GM18502 (cell line): ENCODE data around the gene SNX33.
A peak's percentile ranks its signal among the peaks of the same experiment; 100 is the strongest.
"Not testable (repeated sequence)": the region's sequence is repeated elsewhere in the genome, so short reads cannot be mapped to it uniquely, and the experiment has no call there.

ENCODE experiments used
- ATAC-seq: cut with Tn5 transposase; IDR thresholded peaks from one replicate; pipeline ENCODE4 v1.9.1; 2021; ENCODE audit warnings: mild to moderate bottlenecking; ENCODE audit not compliant: unreplicated experiment, poor library complexity

SNX33 gene, protein sequence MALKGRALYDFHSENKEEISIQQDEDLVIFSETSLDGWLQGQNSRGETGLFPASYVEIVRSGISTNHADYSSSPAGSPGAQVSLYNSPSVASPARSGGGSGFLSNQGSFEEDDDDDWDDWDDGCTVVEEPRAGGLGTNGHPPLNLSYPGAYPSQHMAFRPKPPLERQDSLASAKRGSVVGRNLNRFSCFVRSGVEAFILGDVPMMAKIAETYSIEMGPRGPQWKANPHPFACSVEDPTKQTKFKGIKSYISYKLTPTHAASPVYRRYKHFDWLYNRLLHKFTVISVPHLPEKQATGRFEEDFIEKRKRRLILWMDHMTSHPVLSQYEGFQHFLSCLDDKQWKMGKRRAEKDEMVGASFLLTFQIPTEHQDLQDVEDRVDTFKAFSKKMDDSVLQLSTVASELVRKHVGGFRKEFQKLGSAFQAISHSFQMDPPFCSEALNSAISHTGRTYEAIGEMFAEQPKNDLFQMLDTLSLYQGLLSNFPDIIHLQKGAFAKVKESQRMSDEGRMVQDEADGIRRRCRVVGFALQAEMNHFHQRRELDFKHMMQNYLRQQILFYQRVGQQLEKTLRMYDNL

DNA sequence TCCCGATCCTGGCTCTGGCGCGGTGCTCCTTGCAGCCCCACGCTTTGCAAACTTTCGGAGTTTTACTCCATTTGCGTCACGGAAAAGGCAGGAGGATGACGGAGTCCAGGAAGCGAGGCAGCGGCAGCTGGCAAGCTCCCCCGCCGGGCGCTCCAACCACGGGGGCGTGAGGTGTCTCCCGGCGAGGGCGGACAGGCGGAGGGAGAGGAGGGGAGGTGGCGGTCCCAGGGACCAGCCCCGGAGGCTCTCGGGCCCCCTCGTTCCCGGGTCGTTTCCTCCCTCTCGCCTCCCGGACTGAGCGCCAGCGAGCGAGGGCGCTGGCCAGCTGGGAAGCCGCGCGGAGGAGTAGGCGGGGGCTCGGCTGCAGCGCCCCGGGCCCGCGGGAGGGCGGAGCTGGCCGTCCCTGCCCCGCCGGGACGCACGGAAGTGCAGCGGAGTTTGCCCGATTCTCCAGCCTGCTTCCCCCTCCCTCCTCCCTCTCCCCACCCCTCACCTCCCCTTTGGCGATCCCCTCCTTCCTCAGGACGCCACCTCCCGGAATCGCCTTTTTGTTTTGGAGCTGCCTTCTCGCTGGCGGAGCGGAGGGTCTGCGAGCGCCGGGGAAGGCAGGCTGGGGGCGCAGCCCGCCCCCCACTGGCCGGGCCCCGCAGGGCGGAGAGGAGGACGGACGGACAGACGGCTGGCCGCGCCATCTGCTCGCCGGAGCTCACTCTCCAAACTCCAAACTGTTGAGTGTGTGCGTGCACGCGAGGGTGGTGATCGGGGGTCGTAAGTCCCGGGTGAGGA is at the start of gene SNX33:
Gene SNX33, plus strand, starts transcription at position 543 of the 786 bp plus-strand sequence. CDS start 1,191 bp downstream, outside the sequence.
- ATAC-seq = peak; percentile 59

DNA sequence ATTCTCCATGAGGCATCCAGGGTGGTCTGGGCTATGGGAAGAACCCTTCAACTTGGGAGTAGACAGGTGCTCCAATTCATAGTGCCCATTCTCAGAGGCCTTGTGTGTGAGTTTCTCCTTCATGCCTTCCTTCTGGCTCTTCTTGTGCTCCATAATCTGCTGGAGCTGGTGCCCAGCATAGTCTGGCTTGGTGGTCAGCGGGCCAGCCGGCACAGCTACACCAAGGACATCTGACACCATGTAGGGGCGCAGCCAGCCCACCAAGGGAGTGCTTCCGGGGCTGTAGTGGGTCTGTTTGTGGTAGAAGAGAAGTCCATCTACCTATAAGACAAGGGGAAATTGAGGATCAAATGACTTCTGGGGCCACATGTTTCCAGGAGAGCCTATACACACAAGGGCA is 49.4 kb upstream of the SNX33 start:
- ATAC-seq = no peak

DNA sequence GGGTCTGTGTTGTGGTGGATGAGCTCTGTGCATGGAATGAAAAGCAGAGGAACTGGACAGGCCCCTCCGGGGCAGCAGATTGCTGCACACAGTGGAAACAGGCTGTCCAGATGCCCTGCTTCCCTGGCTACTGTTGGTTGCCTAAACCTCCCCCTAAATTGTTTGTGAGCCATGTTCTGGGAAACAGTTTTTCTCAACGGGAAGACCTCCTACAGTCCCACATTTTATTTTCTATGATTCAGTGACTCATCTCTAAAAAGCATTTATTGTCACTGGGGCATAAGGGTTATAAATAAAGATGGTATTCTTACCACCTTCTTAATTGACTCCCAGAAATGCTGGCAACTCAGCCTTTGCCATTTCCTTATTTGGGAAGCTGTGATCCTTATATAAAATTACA is 48.3 kb upstream of the SNX33 start:
- no peak for ATAC-seq

DNA sequence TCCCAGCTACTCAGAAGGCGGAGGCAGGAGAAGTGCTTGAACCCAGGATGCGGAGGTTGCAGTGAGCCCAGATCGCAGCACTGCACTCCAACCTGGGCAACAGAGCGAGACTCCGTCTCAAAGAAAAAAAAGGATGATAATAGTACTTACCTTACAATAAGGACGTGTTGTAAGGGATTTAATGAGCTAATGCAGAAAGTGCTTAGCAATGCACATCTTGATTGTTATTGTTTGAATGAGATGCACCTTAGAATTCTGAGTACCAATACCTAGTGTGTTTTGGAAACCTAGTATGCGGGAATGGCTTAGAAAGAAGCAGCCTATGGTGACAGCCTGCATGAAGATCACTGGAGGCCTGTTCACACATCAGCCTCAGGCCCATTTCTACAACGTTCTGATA is 41.7 kb upstream of the SNX33 start:
- ATAC-seq = no peak

DNA sequence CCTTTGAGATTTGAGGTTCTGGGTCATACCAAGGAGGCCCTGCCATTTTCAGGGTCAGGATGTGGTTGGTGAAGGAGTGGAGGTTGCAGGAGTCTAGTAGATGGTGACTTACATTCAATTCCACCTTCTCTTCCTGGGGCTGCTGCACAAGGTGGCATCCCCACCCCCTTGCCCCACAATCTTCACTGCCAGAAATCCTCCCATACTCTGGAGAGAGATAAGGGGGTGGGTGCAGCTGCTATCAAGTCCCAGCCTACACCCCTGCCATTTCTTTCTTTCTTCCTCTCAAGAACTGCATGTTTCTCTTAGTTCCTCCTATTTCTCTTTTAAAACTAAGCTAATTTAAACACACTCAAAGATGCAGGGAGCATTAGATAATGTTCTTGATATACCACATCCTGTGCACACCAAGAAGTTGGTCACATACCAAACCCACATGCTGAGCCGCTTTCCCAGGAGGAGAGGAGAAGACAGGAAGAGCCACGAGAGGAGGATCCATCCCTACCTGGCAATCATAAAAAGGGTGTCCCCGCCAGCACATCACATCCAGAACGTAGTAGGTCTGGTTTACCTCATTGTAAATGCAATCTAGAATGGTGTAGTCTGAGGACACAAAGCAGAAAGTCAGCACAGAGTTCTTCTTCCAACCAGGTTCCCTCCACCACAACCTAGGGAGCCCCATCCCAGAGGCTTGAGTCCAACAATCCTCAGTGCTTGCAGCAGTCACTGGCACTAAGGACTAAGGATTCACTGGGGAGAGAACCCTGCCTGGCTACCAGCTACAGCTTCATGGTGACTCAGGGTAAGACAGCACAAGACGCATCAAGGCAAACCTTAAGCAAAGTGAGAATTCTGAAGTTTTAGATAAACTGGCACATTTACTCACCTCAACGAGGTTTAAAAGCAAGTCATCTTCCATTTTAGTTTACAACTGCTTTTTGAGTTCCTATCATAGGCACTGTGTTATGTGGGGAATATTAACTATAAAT is 40.7 kb upstream of the SNX33 start:
- ATAC-seq = no peak

DNA sequence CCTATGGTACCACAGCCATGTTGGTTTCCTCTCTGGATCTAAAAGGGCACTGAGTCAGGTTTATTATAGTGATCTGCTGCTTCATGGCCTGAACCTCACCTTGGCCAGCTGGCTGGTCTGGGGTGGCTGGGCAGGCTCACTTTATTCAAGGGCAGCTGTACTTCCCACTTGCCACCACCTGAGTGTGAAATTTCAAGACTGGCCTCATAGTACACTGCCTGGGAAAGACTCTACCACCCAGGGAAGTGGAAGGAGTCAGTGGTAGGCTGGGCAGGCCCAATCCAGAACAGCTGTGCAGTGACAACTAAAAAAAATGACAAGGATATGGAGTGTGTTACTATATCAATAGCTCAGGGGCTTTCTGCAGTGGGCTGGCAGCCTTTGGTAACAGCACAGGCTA is 30.9 kb upstream of the SNX33 start:
- ATAC-seq = no peak

DNA sequence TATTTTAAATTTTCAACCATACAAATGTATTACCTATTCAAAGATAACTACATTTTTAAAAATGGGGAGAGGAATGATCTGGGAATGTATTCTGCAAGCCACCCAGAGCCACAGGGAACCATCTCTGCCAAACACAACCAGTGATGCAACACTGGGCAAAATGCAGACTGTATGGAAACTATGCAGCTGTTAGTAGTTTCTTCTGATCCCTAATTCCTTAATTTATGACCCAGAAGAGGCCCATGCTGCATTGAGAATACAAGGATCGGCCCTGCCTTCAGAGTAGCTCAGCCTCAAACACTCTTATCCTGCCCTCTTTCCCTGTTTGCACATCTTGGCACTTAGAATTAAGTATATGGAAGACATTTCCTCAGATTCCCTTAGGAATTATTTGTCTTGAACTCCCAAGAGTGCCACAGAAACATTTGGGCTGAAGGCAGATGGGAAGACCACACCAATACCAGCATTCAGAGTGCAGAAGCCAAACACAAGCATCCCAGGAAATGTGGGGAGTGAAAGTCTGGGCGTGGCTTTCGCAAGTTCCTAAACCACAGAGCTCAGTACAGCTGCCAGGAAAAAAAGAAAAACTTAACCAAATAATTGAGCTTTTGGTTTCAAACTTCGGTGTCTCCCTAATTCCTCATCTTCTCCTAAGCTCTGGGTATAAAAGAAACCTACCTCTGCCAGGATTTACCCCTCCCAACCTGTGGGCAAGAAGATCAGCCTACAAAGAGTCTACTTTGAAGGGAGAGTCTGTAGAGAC is 27.5 kb upstream of the SNX33 start:
- ATAC-seq = no peak

DNA sequence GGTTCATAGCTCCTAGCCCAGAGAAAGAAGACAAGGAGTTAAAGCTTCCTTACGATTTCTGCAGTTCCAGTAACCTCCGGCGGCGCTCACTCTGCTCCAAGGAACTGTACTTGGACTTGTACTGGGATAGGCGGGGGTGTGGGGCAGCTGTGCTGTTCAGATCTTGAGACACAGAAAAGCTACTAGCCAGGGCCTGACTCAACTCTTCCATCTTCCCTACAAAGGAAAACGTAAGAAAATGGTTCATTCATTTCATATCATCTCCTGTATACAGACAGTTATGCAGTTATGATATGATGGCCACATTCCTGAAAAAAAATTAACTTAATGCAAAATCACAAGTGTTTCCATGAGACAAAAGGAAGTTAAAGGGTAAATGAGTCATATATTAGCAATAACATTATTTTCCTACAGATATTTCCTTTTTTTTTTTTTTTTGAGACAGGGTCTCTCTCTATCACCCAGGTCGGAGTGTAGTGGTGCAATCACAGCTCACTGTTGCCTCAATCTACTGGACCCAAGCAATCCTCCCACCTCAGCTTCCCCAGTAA is 26.8 kb upstream of the SNX33 start:
- ATAC-seq = no peak

DNA sequence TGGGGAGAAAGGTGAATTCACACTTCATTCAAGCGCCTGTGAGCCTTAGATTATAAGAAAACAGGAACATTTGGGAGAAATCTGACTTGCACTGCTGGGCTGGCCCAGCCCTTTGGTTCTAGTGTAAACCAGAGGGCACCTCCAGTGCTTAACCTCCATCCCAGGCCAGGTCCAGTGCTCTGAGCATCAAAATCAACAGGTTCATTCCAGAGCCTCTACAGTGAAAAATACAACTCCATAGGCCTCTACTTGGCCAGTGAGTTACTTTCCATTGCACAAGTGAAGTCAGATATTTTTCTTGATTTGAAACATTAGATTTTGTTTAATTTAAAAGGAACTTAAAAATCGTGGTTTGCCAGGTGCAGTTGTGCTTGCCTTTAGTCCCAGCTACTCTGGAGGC is 25.2 kb upstream of the SNX33 start:
- no peak for ATAC-seq

DNA sequence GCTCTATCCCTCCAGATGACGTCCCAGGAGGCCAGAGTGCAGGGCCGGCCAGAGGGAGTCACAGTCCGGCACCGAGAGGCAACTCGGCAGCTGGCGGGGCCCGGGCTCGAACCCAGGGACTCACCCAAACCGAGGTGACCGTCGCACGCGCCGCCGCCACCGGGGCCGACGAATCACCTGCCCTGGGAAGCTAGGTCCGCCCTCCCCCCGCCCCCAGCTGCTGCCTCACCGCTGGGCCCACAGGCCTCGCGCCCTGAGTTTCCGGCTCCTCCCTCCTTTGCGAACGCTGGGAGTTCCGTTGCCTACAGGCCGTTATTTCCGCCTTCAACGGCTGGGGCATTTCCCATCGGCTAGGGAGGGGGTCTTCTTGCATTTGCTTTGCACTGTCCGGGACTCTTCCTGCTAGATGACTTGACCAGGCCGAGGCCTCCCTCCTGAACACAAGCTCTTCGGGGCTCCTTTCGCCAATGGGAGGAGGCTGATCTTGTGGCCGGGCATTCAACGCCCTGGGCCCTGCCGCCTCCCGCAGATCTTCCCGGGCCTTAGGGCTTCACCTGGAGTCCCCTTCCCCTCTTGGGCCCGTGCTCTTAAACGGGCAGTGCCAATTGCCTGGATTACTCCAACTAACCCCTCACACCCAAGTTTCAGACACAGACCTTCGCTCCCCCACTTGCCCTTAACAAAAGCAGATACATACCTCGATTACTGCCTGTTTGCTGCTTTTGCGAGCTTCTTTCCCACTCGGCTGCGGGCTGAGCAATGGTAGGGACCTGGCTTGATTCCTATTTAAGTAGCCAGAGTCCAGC is 22.0 kb upstream of the SNX33 start, which contains the start of gene SNUPN:
Gene SNUPN, minus strand, starts transcription at position 184 of the 806 bp plus-strand sequence. CDS start 4,674 bp downstream, outside the sequence.
- ATAC-seq = peak; percentile 79

DNA sequence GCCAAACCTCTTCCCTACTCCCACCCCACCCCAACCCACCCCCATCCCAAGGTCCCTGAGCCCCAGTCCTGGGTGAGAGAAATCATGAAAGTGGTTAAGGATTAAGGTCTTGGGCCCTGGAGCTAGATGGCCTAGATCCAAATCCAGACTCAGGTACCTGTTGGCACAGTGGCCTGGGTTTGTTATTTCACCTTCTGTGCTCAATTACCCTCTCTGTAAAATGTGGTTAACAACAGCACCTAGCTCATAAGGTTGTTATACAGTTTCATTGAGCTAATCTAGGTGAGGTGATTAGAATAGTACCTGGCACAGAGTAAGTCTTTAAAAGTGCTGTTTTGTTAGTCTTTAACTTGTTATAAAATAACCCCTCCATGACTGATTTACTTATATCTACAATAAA is 15.8 kb upstream of the SNX33 start:
- ATAC-seq = no peak

DNA sequence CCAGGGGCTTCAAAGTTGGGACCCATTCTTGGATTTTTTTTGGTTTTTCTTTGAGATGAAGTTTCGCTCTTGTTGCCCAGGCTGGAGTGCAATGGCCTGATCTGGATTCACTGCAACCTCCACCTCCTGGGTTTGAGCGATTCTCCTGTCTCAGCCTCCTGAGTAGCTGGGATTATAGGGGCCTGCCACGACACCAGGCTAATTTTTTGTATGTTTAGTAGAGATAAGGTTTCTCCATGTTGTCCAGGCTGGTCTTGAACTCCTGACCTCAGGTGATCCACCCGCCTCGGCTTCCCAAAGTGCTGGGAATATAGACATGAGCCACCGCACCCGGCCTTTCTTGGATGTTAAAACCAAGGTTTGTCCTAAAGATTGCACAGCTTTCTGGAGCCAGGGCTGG is 13.8 kb upstream of the SNX33 start:
- ATAC-seq = not testable (repeated sequence)

DNA sequence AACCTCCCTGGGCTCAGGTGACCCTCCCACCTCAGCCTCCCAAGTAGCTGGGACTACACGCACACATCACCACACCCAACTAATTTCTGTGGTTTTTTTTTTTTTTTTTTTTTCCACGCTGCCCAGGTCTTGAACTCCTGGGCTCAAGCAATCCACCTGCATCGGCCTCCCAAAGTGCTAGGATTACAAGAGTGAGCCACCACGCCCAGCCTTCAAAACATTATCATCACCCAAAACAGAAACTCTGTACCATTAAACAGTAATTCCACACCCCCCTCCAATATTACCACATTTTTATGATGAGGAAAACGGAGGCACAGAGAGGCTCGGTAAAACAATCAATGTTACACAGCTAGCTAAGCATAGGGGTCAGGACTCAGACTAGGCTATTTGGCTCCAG is 11.7 kb upstream of the SNX33 start:
- no peak for ATAC-seq

DNA sequence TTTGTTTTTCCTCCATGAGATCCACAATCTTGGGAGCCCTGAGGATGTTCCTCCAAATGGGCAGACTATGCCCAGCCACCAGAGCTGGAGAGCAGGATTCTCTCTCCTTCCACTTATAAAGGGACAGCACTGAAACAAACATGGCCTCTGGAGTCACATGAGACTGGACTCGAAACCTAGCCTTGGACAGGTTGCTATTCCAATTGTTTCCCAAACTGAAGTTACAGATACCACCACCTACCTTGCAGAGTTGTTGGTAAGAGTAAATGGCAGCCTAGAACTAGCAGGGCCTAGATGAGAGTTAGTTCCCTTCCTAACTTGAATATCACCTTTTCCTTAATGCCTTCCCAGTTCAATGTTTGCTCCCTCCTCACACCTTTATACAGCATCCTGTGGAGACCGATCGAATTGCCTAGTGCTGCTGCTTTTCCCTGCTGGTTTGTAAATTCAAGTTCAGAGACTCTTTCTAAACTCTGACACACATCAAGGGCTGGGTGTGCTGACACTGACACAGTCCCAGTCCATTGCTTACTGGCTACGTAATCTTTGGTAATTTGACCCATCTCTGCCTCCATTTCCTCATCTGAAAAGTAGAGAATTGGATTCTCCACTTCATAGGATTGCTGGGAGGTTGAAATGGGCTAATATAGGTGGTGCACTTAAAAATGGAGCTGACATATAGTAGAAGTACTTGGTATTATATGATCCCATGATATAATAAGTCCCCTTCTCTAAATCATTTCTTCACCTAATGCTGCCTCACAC is 10.3 kb upstream of the SNX33 start:
- ATAC-seq = no peak

DNA sequence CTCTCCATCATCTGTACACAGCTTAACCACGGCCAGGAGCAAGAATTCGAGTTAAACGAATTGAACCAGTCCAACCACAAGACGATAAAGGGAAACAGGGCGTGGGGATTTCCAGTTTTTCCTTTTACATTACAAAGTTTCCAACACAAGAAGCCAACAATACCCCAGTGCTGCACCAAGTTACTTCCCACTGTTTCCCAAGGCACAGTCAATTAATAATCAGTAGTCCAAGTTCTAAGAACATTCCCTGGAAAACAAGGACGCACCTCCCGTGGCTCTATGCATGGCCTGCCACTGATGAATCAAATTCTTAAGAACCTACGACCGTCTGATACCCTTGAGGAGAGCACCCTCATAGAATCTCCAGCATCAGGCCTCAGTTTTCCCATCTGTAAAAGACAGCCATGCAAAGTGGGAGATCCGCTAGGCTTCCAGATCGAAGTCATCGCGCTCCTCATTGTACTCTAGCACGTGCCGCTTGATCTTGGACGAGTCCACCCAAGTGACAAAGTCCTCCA is 8.5 kb upstream of the SNX33 start:
- no peak for ATAC-seq

DNA sequence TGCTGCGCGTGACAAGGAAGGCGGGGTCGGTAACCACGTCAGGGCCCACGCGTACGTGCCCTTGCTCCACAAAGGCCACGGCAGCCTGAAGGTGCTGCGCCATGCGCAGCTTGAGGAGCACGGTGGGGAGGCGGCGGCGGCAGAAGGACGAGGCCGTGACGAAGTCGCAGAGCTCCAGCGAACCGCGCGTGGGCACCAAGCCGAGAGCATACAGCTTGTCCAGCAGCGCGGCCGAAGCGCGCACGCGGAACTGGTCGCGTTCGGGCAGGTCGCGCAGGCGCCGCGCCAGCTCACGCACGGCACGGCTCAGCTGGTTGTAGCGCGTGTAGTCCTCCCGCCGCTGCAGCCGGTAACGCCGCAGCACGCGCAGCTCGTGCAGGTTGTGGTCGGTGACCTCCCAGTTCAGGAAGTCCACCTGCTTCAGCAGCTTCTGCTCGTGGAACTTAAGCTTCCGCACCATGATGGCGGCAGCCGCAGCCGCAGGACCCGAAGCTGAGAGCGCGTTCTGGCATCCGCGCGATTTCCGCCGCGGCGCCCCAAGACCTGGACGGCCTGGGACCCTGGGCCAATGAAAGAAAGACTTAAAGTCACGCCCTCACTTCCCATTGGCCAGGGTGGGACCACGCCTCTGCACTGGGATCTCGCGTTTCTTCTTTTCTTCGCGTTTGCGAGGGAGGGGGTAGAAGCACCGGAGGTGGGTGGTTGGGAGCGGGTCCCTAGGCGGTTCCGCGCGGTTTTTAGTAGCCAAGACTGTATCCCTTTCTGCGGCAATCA is 7.8 kb upstream of the SNX33 start, which contains the start of gene IMP3:
Gene IMP3, minus strand, starts transcription at position 516 of the 774 bp plus-strand sequence. Its CDS starts 56 bp downstream, at position 460.
- peak; percentile 90 for ATAC-seq
